HG03280 (cell line): ENCODE results near the gene SIX1.
A peak's percentile ranks its signal among the peaks of the same experiment; 100 is the strongest.

Experiments used
- ATAC-seq: cut with Tn5 transposase; IDR thresholded peaks from one replicate; pipeline ENCODE4 v1.9.1; 2021; ENCODE audit warnings: mild to moderate bottlenecking, moderate library complexity; ENCODE audit not compliant: unreplicated experiment

SIX1 gene

GRCh38 chr14:60648934-60649874 is at the start of gene SIX1:
TSS of gene SIX1 (minus strand) at chr14:60649477. CDS start at chr14:60649189, 288 bp downstream.
- ATAC-seq = peak; percentile 54

GRCh38 chr14:60695327-60695726 is 46.0 kb upstream of the SIX1 start:
- no peak for ATAC-seq

- no peak for ATAC-seq
Measured at GRCh38 chr14:60691383-60692113, 42.3 kb upstream of the SIX1 start.

- no peak for ATAC-seq
Measured at GRCh38 chr14:60686865-60687264, 37.6 kb upstream of the SIX1 start.

GRCh38 chr14:60684203-60684602 is 34.9 kb upstream of the SIX1 start:
- no peak for ATAC-seq

- no peak for ATAC-seq
Measured at GRCh38 chr14:60681271-60681670, 32.0 kb upstream of the SIX1 start.

- no peak for ATAC-seq
Measured at GRCh38 chr14:60680511-60680910, 31.2 kb upstream of the SIX1 start.

- no peak for ATAC-seq
Measured at GRCh38 chr14:60679566-60680258, 30.4 kb upstream of the SIX1 start.

GRCh38 chr14:60677701-60678100 is 28.4 kb upstream of the SIX1 start:
- ATAC-seq = no peak

GRCh38 chr14:60670989-60671388 is 21.7 kb upstream of the SIX1 start:
- no peak for ATAC-seq

GRCh38 chr14:60668431-60669112 is 19.3 kb upstream of the SIX1 start:
- ATAC-seq = no peak

GRCh38 chr14:60665177-60665550 is 15.9 kb upstream of the SIX1 start:
- no peak for ATAC-seq

- ATAC-seq = no peak
Measured at GRCh38 chr14:60662982-60663381, 13.7 kb upstream of the SIX1 start.

GRCh38 chr14:60661721-60662120 is 12.4 kb upstream of the SIX1 start:
- ATAC-seq = no peak

- ATAC-seq = no peak
Measured at GRCh38 chr14:60658909-60659585, 9.8 kb upstream of the SIX1 start.

- ATAC-seq = no peak
Measured at GRCh38 chr14:60658211-60658690, 9.0 kb upstream of the SIX1 start.

- ATAC-seq = no peak
Measured at GRCh38 chr14:60657456-60658210, 8.4 kb upstream of the SIX1 start.

- peak; percentile 77 for ATAC-seq
Measured at GRCh38 chr14:60656686-60657455, 7.6 kb upstream of the SIX1 start.
